Ovary (tissue), 3 donors: ENCODE results near the gene BAIAP2L2.

Source experiments
- EP300 ChIP-seq: sonication (generic); formaldehyde crosslinking; IDR thresholded peaks from one replicate; pipeline ENCODE4 v1.6.1; 2017; ENCODE audit warnings: antibody characterized with exemption
- POLR2A ChIP-seq: fragments of 450-650 bp; IDR thresholded peaks from one replicate; pipeline ENCODE4 v1.6.1; 2017; ENCODE audit warnings: antibody characterized with exemption, mild to moderate bottlenecking, moderate library complexity
- TF ChIP-seq, protein P1 (sequence below), 3 donors: fragments of 450-650 bp in 2 of 3; fragments of 200-600 bp in 1 of 3; IDR thresholded peaks; one replicate each; pipeline versions ENCODE4 v1.5.1 to v1.8.0; 2016 to 2022; ENCODE audit warnings: antibody characterized with exemption in 3 of 3, mild to moderate bottlenecking in 1 of 3
- donor health status: DM: no; HTN: no; CAD: no.

DNA sequence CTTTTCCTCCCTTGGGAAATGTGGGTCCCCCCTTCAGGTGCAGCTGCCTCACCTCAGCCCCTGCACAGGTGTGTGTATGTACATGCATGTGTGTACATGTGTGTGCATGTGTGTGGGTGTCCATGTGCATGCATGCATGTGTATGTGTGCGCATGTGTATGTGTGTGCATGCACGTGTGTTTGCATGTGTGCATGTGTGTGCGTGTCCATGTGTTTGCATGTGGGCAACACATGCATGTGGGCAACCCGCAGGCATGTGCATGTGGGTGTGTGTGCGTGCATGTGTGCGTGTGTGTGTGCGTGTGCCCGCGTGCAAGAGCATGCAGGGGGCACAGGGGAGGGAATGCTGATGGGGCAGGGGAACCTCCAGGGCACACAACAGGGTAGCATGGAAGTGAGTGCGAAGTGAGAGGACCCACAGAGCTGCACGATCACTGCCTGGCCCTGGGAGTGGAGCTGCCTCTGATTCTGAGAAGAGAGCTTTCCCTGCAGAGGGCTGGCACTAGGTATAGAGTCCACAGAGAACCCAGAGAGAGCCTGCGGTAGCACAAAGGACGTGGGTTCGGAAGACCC, 14.6 kb upstream of the BAIAP2L2 start:
- TF ChIP-seq, protein P1, sequence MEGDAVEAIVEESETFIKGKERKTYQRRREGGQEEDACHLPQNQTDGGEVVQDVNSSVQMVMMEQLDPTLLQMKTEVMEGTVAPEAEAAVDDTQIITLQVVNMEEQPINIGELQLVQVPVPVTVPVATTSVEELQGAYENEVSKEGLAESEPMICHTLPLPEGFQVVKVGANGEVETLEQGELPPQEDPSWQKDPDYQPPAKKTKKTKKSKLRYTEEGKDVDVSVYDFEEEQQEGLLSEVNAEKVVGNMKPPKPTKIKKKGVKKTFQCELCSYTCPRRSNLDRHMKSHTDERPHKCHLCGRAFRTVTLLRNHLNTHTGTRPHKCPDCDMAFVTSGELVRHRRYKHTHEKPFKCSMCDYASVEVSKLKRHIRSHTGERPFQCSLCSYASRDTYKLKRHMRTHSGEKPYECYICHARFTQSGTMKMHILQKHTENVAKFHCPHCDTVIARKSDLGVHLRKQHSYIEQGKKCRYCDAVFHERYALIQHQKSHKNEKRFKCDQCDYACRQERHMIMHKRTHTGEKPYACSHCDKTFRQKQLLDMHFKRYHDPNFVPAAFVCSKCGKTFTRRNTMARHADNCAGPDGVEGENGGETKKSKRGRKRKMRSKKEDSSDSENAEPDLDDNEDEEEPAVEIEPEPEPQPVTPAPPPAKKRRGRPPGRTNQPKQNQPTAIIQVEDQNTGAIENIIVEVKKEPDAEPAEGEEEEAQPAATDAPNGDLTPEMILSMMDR (IDR thresholded peaks at IDR 0.05), result no peak
- TF ChIP-seq EP300 (no peak), POLR2A (no peak)
